Measurements from ENCODE around the gene TMEM63C. TPM values are rescaled to one million over a fixed set of nuclear protein-coding genes. Genes with fewer than 3 reads are reported as not detected.

TMEM63C gene
- total RNA-seq, 1 experiment from 2014 or later, result 5.7 TPM

- ChIA-PET CTCF (no interaction called here), RAD21 (ENCODE audit: low non-redundant PET in 1 of 2, low total read pairs in 2 of 2, uncharacterized antibody in 2 of 2, unreplicated experiment in 2 of 2) (no interaction called here), POLR2A (no interaction called here)
- H3K27me3 ChIP-seq (ENCODE audit: insufficient read depth, low read length), result no peaks in the 10 kb centered on the region
- no peak overlapping the region for H3K4me2 ChIP-seq (ENCODE audit: low read length)
- no TSS peak for BruUV-seq (replicated peaks)
- no peak for TF ChIP-seq MAX (IDR thresholded peaks at IDR 0.05)
- TF ChIP-seq YY1 (IDR thresholded peaks at IDR 0.05; ENCODE audit: extremely low read depth, insufficient replicate concordance, low read depth, low read length), result no peak
- TF ChIP-seq POLR2AphosphoS5 (IDR thresholded peaks at IDR 0.05; ENCODE audit: low read depth, low read length), result no peak
- no peak for TF ChIP-seq SRF (IDR thresholded peaks at IDR 0.05; ENCODE audit: low read depth)
- no peak for TF ChIP-seq EGR1 (IDR thresholded peaks at IDR 0.05; ENCODE audit: low read depth)
- no peak for TF ChIP-seq SP1 (IDR thresholded peaks at IDR 0.05; ENCODE audit: low read depth)
- no peak for TF ChIP-seq RAD21 (IDR thresholded peaks at IDR 0.05; ENCODE audit: low read depth)
- TF ChIP-seq POLR2A (IDR thresholded peaks at IDR 0.05; ENCODE audit: borderline replicate concordance, extremely low read depth, insufficient read depth, insufficient read length), result no peak
- TF ChIP-seq ZBTB33 (IDR thresholded peaks at IDR 0.05; ENCODE audit: extremely low read depth, insufficient replicate concordance, low read length), result no peak
- H3K9me2 ChIP-seq (ENCODE audit: insufficient read depth), result no peaks in the 10 kb centered on the region
- DNase-seq (ENCODE audit: low read depth, low spot score) (no peak), ATAC-seq (no peak)
- no peak overlapping the region for H3K9ac ChIP-seq (ENCODE audit: low read length)
- H3K4me3 ChIP-seq (replicated peaks in 1 of 2; ENCODE audit: low read depth in 1 of 2, low read length in 2 of 2), result no peak overlapping the region
- H3K9me3 ChIP-seq (ENCODE audit: control insufficient read depth in 1 of 2, insufficient read depth in 1 of 2, low read depth in 1 of 2, low read length in 2 of 2), result no peaks in the 10 kb centered on the region
- peaks cover 12 to 61% of the 10 kb centered on the region in 2 experiments for H3K4me1 ChIP-seq (ENCODE audit: control insufficient read depth in 1 of 2, insufficient read depth in 2 of 2, low read length in 2 of 2)
- H3K27ac ChIP-seq (ENCODE audit: low read depth, low read length), result no peak overlapping the region
- H4K20me1 ChIP-seq (ENCODE audit: insufficient read depth), result no peaks in the 10 kb centered on the region
- intact Hi-C loops (cut with micrococcal nuclease), result no loop called here
- no peak overlapping the region for H2AFZ ChIP-seq (ENCODE audit: low read depth, low read length, poor library complexity, severe bottlenecking)
- H3K36me3 ChIP-seq (ENCODE audit: control insufficient read depth in 1 of 2, insufficient read depth in 2 of 2, low read length in 2 of 2), result no peaks in the 10 kb centered on the region
- no peaks in the 10 kb centered on the region for H3K79me2 ChIP-seq (ENCODE audit: insufficient read depth, low read length)
These were observed 2.3 kb downstream of the TMEM63C start for GRCh38 chr14:77183896-77184295.

Measured in HCT116 (cell line).